SK-N-SH treated with all-trans-retinoic acid at 6 μM for 48 hours (cell line): ENCODE measurements around the gene SFXN2.

Experiments
- OSR1 ChIP-seq: fragments of 250-450 bp; sonication (Bioruptor Pico); IDR thresholded peaks from 2 replicates; pipeline ENCODE4 v1.8.0; 2022; ENCODE audit warnings: moderate library complexity, mild to moderate bottlenecking, inconsistent platforms
- PATZ1 ChIP-seq: fragments of 250-450 bp; sonication (Bioruptor Pico); IDR thresholded peaks from 2 replicates; pipeline ENCODE4 v1.8.0; 2020; ENCODE audit warnings: mild to moderate bottlenecking, moderate library complexity, borderline replicate concordance
- SNAI2 ChIP-seq: fragments of 250-450 bp; sonication (Bioruptor Pico); IDR thresholded peaks from 2 replicates; pipeline ENCODE4 v1.5.0; 2020; ENCODE audit warnings: mild to moderate bottlenecking, moderate library complexity
- TOX ChIP-seq: fragments of 250-450 bp; sonication (Bioruptor Pico); IDR thresholded peaks from 2 replicates; pipeline ENCODE4 v1.8.0; 2021; ENCODE audit warnings: mild to moderate bottlenecking, moderate library complexity, borderline replicate concordance

GRCh38 chr10:102727037-102727818 lies 12.8 kb downstream of the SFXN2 start:
- TF ChIP-seq OSR1 (CRISPR knock-in tag) = no peak
- TF ChIP-seq TOX (CRISPR knock-in tag) = no peak
- no peak for TF ChIP-seq PATZ1
- TF ChIP-seq SNAI2 (CRISPR knock-in tag) = no peak
